ENCODE results near the gene TH.
"Not testable (repeated sequence)": the region's sequence is repeated elsewhere in the genome, so short reads cannot be mapped to it uniquely, and the experiment has no call there.

TH gene

DNA sequence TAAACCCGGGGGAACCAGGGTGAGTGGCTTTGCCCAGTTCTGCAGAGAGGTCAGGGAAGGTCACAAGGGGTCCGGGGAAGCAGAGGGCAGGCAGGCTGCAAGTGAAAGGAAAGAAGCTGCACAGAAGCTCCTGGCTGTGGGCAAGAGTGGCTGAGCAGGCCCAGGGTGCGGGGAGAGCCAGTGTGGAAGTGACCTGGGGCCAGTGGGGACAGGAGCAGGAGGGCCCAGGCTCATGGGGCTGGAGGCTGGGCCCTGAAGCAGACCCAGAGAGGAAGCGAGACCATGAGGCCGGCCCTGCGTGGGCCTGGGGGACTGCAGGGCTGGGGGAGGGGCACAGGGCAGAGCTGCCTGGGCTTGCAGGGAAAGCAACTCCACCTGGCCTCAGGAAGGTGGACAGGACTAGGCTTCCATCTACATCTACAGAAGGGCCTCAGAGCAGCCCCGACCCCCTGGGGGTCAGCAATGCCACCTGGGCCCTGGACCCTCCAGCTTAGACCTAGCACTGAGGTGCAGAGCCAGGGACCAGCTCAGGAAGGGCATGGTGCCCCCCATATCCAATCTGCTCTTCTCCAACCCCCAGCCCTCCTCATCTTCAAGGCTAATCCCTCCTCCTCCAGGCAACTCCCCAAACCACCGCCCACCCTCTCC lies 44.0 kb downstream of the TH start:
- DNase-seq: no peak

DNA sequence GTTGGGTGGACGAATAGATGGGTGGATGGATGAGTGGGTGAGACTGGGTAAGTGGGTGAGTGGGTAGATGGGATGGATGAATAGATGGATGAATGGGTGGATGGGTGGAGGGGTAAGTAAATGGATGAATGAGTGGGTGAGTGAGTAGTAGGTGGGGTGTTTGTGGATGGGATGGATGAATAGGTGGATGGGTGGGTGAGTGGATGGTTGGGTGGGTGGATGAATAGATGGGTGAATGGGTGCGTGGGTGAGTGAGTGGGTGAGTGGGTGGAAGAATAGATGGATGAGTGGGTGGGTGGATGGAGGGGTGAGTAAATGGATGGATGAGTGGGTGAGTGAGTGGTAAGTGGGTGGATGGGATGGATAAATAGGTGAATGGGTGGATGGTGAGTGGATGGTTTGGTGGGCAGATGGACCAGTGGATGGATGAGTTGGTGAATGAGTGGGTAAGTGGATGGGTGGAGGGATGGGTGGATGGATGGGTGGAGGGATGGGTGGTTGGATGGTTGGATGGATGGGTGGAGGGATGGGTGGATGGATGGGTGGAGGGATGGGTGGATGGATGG lies 45.0 kb downstream of the TH start:
- DNase-seq: no peak

DNA sequence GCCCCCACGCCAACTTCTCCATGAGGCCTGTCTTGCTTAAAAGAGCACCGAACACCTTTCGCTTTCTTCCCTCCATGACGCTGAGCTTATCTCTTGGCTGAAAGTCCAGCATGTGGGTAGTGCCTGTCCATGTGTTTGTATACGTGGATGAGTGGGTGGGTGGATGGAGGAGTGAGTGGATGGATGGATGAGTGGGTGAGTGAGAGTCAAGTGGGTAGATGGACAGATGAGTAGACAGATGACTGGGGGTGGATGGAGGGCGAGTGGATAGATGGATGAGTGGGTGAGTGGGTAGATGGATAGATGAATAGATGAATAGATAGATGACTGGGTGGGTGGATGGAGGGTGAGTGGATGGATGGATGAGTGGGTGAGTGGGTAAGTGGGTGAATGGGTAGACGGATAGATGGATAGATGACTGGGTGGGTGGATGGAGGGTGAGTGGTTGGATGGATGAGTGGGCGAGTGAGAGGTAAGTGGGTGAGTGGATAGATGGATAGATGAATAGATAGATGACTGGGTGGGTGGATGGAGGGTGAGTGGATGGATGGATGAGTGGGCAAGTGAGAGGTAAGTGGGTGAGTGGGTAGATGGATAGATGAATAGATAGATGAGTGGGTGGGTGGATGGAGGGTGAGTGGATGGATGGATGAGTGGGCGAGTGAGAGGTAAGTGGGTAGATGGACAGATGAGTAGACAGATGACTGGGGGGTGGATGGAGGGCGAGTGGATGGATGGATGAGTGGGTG lies 46.7 kb downstream of the TH start:
- DNase-seq: not testable (repeated sequence)

DNA sequence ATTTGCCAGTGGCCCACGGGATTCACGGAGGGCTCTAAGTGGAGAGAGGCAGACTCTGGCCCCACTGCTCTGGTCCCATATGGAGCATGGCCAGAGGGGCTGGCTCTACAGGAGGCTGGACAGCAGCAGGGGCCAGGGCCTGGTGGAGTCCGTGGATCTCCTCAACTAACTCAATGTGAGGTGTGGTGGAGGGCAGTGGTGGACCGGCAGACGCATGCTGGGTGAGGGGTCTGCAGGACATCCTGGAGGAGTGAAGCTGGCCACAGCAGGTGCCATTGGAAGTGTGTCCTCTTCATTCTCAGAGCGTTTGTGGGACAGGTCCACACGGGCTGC lies 48.0 kb downstream of the TH start:
- DNase-seq: no peak

DNA sequence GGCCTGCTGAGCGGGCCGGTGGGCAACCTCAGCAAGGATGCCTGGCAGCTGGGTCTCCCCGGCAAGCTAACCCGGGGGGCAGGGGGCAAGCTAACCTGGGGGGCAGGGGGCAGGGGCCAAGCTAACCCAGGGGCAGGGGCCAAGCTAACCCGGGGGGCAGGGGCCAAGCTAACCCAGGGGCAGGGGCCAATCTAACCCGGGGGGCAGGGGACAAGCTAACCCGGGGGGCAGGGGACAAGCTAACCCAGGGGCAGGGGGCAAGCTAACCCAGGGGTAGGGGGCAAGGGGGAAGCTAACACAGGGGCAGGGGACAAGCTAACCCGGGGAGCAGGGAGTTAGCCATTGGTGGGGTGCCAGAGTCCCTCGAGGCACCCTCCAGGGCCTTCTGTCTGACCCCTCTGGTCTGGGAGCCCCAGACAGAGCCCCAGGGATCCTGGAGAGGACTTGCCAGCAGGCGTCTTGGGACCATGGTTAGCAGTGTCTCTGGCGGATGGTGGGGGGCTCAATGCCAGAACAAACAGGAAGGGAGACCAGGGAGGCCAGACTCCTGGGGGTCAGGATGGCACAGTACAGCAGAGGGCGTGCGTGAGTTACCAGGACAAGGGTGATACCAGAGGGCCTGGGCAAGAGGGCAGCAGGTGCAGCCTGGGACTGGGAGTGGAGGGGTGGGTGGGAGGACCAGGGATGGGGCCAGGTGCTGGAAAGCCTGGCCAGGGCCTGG lies 48.5 kb downstream of the TH start:
- no peak for DNase-seq

DNA sequence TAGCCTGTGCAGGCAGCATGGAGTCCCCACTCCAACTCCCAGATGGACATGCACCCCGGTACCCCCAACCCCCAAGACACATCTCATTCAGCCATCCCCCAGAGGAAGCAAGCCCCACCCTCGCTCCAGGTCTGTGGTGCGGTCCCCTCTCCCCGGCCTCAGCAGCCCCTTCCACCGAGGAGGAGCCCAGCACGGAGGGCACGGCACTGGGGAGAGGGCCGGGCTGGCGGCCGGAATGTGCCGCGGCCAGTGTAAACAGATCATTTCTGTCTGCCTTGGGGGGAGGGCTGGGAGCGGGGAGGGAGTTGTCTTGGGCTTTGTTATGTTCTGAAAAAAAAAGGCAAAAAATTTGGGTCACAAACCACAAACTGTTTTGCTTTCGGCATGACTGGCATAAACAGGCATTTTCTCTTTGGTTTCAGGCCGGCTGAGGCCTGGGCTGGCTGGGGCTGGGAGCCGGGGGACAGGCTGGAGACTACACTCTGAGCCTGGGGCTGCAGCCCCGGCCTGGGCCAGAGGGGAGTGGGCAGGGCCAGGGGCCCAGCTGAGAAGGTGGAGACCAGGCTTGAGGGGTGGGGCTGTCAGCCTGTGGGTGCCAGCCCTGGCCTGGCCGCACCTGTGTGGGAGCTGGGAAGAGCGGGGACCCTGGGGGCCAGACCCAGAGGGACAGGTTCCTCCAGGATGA lies 49.3 kb downstream of the TH start:
- no peak for DNase-seq

DNA sequence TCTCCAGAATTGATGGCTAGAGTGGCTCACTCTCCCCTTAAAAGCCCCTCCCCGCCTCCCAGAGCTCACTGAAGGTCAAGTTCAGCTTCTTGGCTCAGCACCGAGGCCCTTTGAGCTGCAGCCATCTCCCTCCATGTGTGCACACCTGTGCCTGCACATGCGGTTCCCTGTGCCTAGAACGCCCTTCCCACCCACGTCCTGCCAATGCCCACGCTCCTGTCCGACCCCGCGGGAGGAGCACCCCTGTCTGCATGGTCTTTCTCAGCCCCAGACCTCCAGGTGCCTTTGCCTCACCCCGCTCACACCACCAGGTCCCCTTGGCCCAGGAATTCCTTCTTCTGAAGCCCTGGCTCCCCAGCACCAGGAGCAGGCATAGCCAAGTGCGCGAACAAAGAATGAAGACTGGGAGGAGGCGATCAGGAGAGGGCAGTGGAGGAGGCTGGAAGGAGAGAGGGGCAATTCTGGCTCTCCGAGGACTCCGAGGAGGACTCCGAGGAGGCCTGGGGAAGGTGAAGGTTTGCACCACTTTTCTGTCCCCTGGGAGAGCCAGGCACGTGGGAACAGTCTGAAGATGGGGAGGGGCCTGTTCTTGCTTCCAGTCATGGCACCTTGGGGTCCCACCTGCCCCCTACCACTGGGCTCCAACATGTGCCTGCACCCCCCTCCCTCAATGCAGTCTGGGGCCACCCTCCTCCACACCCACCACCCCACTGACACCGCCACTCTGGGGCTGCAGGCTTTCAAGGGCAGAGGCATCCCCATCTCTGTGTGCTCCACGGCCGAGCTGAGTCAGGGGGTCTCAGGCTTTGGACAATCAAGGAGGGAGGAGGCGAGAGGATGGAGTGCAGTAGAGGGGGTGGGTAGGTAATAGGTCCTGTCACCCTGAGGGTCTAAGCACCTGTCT lies 50.1 kb downstream of the TH start:
- no peak for DNase-seq

DNA sequence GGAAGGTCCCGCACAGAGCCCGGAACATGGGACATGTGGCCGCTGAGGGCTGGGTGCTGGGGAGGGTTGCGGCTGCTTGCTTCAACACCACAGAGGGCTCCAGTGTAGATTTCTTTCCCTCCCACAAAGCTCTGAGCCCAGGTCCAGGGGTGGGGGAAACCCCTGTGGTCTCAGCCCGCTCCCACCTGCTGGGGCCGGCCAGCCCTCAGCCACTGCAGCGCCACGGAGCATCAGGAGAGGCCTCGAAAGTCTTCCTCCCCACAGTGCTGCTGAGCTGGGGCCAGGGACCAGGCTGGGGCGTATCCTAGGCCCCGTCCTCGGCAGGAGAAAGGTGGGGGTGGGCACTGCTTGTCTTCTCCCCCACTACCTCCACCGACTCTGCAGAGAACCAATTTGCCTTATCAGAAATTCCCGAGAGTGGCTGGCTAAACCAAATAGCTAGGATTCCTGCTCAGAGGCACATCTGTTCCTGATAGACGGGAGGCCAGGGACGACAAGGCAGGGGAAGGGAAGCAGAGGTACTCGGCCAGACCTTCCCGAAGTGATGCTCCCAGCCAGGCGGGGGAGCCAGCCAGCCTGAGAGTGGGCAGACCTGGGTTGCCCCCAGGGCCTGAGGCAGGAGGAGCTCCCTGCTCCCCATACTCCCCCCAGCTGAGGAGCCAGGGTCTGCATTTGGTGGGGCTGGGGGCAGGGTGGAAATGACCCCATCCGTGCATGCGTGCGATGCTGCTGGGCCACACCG lies 51.1 kb downstream of the TH start:
- no peak for DNase-seq

DNA sequence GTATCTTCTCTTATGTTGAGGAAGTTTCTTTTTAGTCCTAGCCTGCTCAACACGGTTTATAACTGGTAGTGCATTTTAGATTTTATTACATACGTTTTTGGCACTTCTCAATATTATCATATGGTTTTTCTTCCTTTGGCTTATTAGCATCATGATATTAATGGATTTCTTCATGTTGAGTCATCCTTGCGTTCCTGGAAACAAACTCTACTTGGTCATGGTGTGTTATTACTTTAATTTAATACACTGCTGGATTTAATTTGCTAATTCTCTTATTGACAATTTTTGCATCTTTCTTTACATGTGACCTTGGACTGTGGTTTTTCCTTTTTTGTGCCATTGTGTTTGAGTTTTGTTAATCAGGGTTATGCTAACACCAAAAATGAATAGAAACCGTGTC lies 52.9 kb downstream of the TH start:
- DNase-seq: no peak

DNA sequence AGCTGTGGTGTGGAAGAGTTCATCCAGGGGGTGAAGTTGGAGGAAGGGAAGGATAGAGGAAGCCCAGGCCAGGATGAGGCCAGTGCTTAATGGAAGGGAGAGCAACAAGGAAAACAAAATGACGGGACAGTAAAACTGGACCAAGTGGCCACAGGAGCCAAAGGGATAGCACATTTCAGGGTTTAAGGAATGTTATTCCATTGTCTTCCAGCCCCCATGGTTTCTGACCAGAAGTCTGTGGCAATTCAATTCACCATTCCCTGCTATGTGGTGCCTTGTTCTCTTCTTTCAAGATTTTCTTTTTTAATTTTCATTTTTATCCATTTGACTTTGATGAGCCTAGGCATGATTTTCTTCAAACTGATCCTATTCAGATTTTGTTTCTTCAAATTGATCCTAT lies 54.9 kb downstream of the TH start:
- no peak for DNase-seq

DNA sequence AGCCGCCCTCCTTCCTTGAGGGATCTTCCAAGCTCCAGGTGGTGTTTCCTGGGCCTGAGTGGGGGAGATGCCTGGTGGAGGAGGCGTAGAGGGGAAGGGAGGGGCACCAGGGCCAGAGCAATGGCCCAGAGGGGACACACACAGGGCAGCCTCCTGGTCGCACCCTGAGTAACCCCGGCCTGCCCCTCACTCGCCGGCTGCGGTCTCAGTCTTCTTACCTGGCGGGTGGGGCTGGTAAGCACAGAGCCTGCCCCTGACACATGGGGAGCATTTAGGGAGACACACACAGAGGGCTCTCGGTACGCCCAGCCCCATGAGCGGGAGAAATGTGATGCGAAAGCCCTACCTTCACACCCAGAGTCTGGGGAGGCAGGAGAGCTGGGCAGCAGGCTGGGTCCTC lies 56.3 kb downstream of the TH start:
- DNase-seq: no peak

DNA sequence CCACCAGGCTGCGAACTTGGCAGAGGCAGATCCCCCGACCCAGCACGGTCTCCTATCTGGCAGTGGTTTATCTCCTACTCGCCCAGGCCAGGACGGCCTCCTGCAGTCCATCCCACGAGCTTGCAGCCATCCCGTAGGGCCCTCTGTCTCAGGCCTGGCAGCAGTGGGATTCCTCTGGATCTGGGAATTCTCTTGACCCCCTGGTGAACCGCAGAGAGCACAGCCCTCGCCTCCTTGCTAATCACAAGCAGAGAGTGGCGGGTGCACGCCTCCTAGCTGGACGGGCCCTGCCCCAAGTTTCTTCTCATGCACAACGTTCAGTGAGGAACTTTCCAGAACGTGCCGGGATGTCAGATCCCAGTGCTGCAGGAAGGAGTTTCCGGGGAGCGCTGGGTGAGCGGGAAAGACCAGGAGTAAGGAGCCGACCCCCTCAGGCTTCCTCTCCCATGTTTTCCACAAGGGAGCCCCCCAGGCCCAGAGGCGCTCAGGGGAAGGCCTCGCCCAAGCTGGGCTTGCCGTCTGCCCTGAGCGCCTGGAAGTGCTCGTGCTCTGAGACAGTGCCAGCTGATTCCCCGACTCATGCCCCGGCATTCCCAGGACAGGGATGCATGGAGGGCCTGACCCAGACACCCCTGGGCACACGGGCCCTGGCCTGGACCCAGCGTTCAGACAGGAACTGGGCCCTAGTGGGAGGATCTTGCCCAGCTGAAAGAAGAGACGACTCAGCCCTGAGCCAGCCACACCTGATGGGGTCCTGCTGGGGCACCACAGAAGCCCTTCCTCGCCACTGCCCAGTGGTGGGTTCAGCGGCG lies 57.0 kb downstream of the TH start:
- no peak for DNase-seq
